H1 (cell line): ENCODE measurements around the gene PIK3R4. TPM values are rescaled to one million over a fixed set of nuclear protein-coding genes. Genes with fewer than 3 reads are reported as not detected.

Experiments
- CTCF ChIA-PET: fragments of 300-600 bp; sonication (Branson Sonifier 250); formaldehyde crosslinking; loops from one replicate; lab custom pipeline; 2021; ENCODE audit not compliant: partially characterized antibody; lab: Charles Lee
- POLR2A ChIA-PET: fragments of 300-600 bp; sonication (Branson Sonifier 250); formaldehyde crosslinking; loops from one replicate; lab custom pipeline; 2021; ENCODE audit warnings: inconsistent platforms; ENCODE audit not compliant: partially characterized antibody; lab: Charles Lee
- DNase-seq, 2 experiments: peaks; one replicate each; pipeline versions ENCODE4 v3.0.0 to v3.0.0-alpha.2; 2010 to 2022; ENCODE audit warnings: low spot score in 2 of 2, low read depth in 1 of 2, mixed read lengths in 1 of 2
- FAIRE-seq: peaks from 2 replicates; lab custom pipeline; 2011; peaks lifted over from hg19 to GRCh38; lab: Jason Lieb, UNC
- H2AFZ ChIP-seq: 2 replicates; pipeline ENCODE4 v1.8.1; 2012; ENCODE audit warnings: low read length, inconsistent platforms
- H2AK5ac ChIP-seq: 2 replicates; pipeline ENCODE4 v1.6.1; 2013; ENCODE audit warnings: low read depth, low read length
- H2BK120ac ChIP-seq: replicated peaks from 2 replicates; pipeline ENCODE3; 2013; ENCODE audit warnings: low read depth, low read length, inconsistent platforms
- H2BK12ac ChIP-seq: 2 replicates; pipeline ENCODE4 v1.6.1; 2013; ENCODE audit warnings: low read depth, low read length
- H2BK15ac ChIP-seq: 2 replicates; pipeline ENCODE4 v1.6.1; 2013; ENCODE audit warnings: low read length
- H2BK20ac ChIP-seq: 2 replicates; pipeline ENCODE4 v1.6.1; 2013; ENCODE audit warnings: low read length
- H2BK5ac ChIP-seq: 2 replicates; pipeline ENCODE4 v1.6.1; 2013; ENCODE audit warnings: low read depth, low read length
- H3K14ac ChIP-seq: 2 replicates; pipeline ENCODE4 v1.6.1; 2013; ENCODE audit warnings: inconsistent platforms; ENCODE audit not compliant: insufficient read length
- H3K18ac ChIP-seq: 2 replicates; pipeline ENCODE4 v1.6.1; 2013; ENCODE audit warnings: low read length; ENCODE audit errors: extremely low read depth
- H3K23ac ChIP-seq: 2 replicates; pipeline ENCODE4 v1.6.1; 2013; ENCODE audit warnings: inconsistent platforms; ENCODE audit not compliant: insufficient read length
- H3K23me2 ChIP-seq: 2 replicates; pipeline ENCODE4 v1.6.1; 2013; ENCODE audit warnings: low read depth, low read length
- H3K27ac ChIP-seq: 2 replicates; pipeline ENCODE4 v1.6.1; 2011; ENCODE audit warnings: low read depth, low read length, inconsistent platforms
- H3K27me3 ChIP-seq, 4 experiments: replicated peaks in 1 of 4; 1 replicate in 1 of 4; 2 replicates in 3 of 4; pipeline versions ENCODE4 v1.6.1 to v1.8.1; 2011 to 2013; ENCODE audit warnings: low read length in 3 of 4, mild to moderate bottlenecking in 3 of 4, inconsistent platforms in 2 of 4, mixed read lengths in 2 of 4, moderate library complexity in 1 of 4; ENCODE audit not compliant: control insufficient read depth in 3 of 4, insufficient read depth in 3 of 4; ENCODE audit errors: extremely low read depth in 1 of 4
- H3K36me3 ChIP-seq, 4 experiments: 2 replicates each; pipeline versions ENCODE4 v1.6.1 to v1.8.1; 2011 to 2013; ENCODE audit warnings: mild to moderate bottlenecking in 4 of 4, low read length in 3 of 4, moderate library complexity in 2 of 4, control low read depth in 1 of 4, inconsistent platforms in 1 of 4; ENCODE audit not compliant: insufficient read depth in 4 of 4, control insufficient read depth in 2 of 4
- H3K4ac ChIP-seq: replicated peaks from 2 replicates; pipeline ENCODE3; 2013; ENCODE audit warnings: low read length, low read depth, mixed read lengths, inconsistent platforms; ENCODE audit not compliant: insufficient read length
- H3K4me1 ChIP-seq, 4 experiments: replicated peaks in 1 of 4; 1 replicate in 1 of 4; 2 replicates in 3 of 4; pipeline versions ENCODE4 v1.6.1 to v1.8.1; 2011 to 2013; ENCODE audit warnings: low read length in 3 of 4, inconsistent platforms in 2 of 4, mixed read lengths in 1 of 4; ENCODE audit not compliant: insufficient read depth in 4 of 4, control insufficient read depth in 3 of 4
- H3K4me2 ChIP-seq, 2 experiments: 2 replicates each; pipeline versions ENCODE4 v1.6.1 to v1.8.1; 2011 to 2013; ENCODE audit warnings: low read depth in 2 of 2, low read length in 2 of 2, control low read depth in 1 of 2, inconsistent platforms in 1 of 2, mild to moderate bottlenecking in 1 of 2; ENCODE audit not compliant: insufficient read depth in 1 of 2
- H3K4me3 ChIP-seq, 4 experiments: fragments of 200-600, 300-600 bp in 1 of 4; sonication (generic), shearing (Covaris generic), sonication (Bioruptor Twin) in 1 of 4; 2 replicates each; pipeline versions ENCODE4 v1.5.1 to v1.8.1; 2011 to 2016; ENCODE audit warnings: low read length in 4 of 4, low read depth in 3 of 4, control low read depth in 2 of 4, inconsistent platforms in 2 of 4, mild to moderate bottlenecking in 2 of 4, mixed read lengths in 1 of 4, moderate library complexity in 1 of 4; ENCODE audit not compliant: insufficient read depth in 2 of 4; ENCODE audit errors: extremely low read depth in 1 of 4
- H3K56ac ChIP-seq: replicated peaks from 2 replicates; pipeline ENCODE3; 2013; ENCODE audit warnings: low read depth, mild to moderate bottlenecking, mixed read lengths, low read length, inconsistent platforms; ENCODE audit not compliant: insufficient read length
- H3K79me1 ChIP-seq: 2 replicates; pipeline ENCODE4 v1.6.1; 2013; ENCODE audit warnings: low read depth, low read length, control low read depth
- H3K79me2 ChIP-seq, 2 experiments: 2 replicates each; pipeline versions ENCODE4 v1.6.1 to v1.8.1; 2012 to 2013; ENCODE audit warnings: low read length in 2 of 2, mild to moderate bottlenecking in 2 of 2, inconsistent platforms in 1 of 2; ENCODE audit not compliant: insufficient read depth in 2 of 2, control insufficient read depth in 1 of 2
- H3K9ac ChIP-seq, 4 experiments: replicated peaks in 1 of 4; 1 replicate in 1 of 4; 2 replicates in 3 of 4; pipeline versions ENCODE4 v1.6.1 to v1.8.1; 2011 to 2013; ENCODE audit warnings: low read depth in 3 of 4, low read length in 3 of 4, control low read depth in 2 of 4, mild to moderate bottlenecking in 2 of 4, moderate library complexity in 2 of 4, inconsistent platforms in 1 of 4; ENCODE audit errors: extremely low read depth in 1 of 4
- H3K9me3 ChIP-seq, 2 experiments: 2 replicates each; pipeline versions ENCODE4 v1.6.1 to v1.8.1; 2012 to 2013; ENCODE audit warnings: mild to moderate bottlenecking in 2 of 2, moderate library complexity in 2 of 2, control low read depth in 1 of 2, inconsistent platforms in 1 of 2, low read depth in 1 of 2, low read length in 1 of 2, mixed read lengths in 1 of 2; ENCODE audit not compliant: insufficient read depth in 2 of 2
- H4K20me1 ChIP-seq, 2 experiments: replicated peaks in 1 of 2; 2 replicates each; pipeline versions ENCODE3 to v1.8.1; 2011 to 2013; ENCODE audit warnings: inconsistent platforms in 2 of 2, low read length in 2 of 2, mild to moderate bottlenecking in 1 of 2; ENCODE audit not compliant: insufficient read depth in 2 of 2, control insufficient read depth in 1 of 2
- H4K5ac ChIP-seq: 2 replicates; pipeline ENCODE4 v1.6.1; 2013; ENCODE audit warnings: low read length, low read depth, mixed read lengths, inconsistent platforms; ENCODE audit not compliant: insufficient read length
- H4K8ac ChIP-seq: 2 replicates; pipeline ENCODE4 v1.8.0; 2013; ENCODE audit warnings: mild to moderate bottlenecking, moderate library complexity, low read length, inconsistent platforms; ENCODE audit not compliant: insufficient read depth; ENCODE audit errors: extremely low read depth
- H4K91ac ChIP-seq: replicated peaks from 2 replicates; pipeline ENCODE3; 2013; ENCODE audit warnings: low read length, mixed read lengths, inconsistent platforms; ENCODE audit not compliant: insufficient read length
- ASH2L ChIP-seq: fragments of 200-600, 300-600 bp; sonication (generic); IDR thresholded peaks from one replicate; pipeline ENCODE4 v1.7.1; 2017; ENCODE audit warnings: low read length
- EZH2 ChIP-seq: fragments of 200-600 bp; sonication (generic); IDR thresholded peaks from 2 replicates; pipeline ENCODE4 v1.7.1; 2012; ENCODE audit warnings: low read depth, mild to moderate bottlenecking, moderate library complexity, low read length, inconsistent platforms; ENCODE audit not compliant: severe bottlenecking
- SAP30 ChIP-seq: fragments of 300-600 bp; sonication (generic); IDR thresholded peaks from 2 replicates; pipeline ENCODE4 v1.7.1; 2012; ENCODE audit warnings: low read length, moderate library complexity, mild to moderate bottlenecking, inconsistent platforms; ENCODE audit not compliant: insufficient read depth, insufficient replicate concordance
- SIRT6 ChIP-seq: IDR thresholded peaks from one replicate; pipeline ENCODE4 v1.7.1; 2012; ENCODE audit warnings: low read length, inconsistent platforms
- SP1 ChIP-seq: IDR thresholded peaks from 2 replicates; pipeline ENCODE4 v1.6.1; 2011; ENCODE audit warnings: low read depth, low read length
- TBP ChIP-seq: IDR thresholded peaks from 2 replicates; pipeline ENCODE4 v1.6.1; 2011; ENCODE audit warnings: low read depth, low read length, improper control_type of control experiment
- WGBS, 2 experiments: shearing (Covaris generic) in 1 of 2; methylation state at CpG; one replicate each; pipeline versions ENCODE4 v1.1.6 to v1.1.7; 2013 to 2015; ENCODE audit warnings: low lambda C conversion rate in 2 of 2, mixed read lengths in 2 of 2, inconsistent platforms in 1 of 2, low coverage in 1 of 2, missing lambda C conversion rate in 1 of 2; ENCODE audit not compliant: insufficient replicate concordance in 2 of 2, insufficient coverage in 1 of 2, insufficient read length in 1 of 2; ENCODE audit errors: extremely low coverage in 1 of 2, missing lambda C conversion rate in 1 of 2; 5-methylcytosine and 5-hydroxymethylcytosine counted together
- polyA plus RNA-seq, 7 experiments: library from polyadenylated mRNA; depleted of rRNA in 3 of 7; stranded (reverse) in 5 of 7; unstranded in 2 of 7; fragments of >200 nt in 5 of 7; fragments of 200-250 nt in 2 of 7; gene quantifications; 1 replicate in 5 of 7; 2 replicates in 1 of 7; 4 replicates in 1 of 7; pipeline versions ENCODE4 v1.2.1 to v1.2.3, GENCODE V29; 2011 to 2013; ENCODE audit warnings: missing spikeins in 2 of 7, mixed read lengths in 2 of 7
- total RNA-seq: library from RNA; stranded (reverse); fragmentation: NEBNext Ultra II Directional; extraction: Animal tissue kit (Norgen Biotek cat#: 25700); gene quantifications from 2 replicates; pipeline ENCODE4 v1.2.1, GENCODE V29; 2021
- TF ChIP-seq, protein P1 (sequence below), 3 experiments: IDR thresholded peaks; 1 replicate in 2 of 3; 2 replicates in 1 of 3; pipeline versions ENCODE4 v1.5.1 to v1.6.1; 2011; ENCODE audit warnings: low read length in 3 of 3, mild to moderate bottlenecking in 3 of 3, inconsistent platforms in 2 of 3, low read depth in 1 of 3, moderate library complexity in 1 of 3; ENCODE audit not compliant: insufficient read depth in 1 of 3; ENCODE audit errors: control extremely low read depth in 1 of 3
- TF ChIP-seq, protein P2 (sequence below): IDR thresholded peaks from 2 replicates; pipeline ENCODE4 v1.6.1; 2012; ENCODE audit warnings: low read length, inconsistent platforms

Gene PIK3R4
- total and polyA plus RNA-seq, 2 of the 8 experiments (the other 6 are each of a cell fraction or from before 2014, with no cell fraction given): 43.8 to 87.4 TPM

- Histone ChIP-seq H3K4me3 (no peak overlapping the region), H3K18ac (no peak overlapping the region), H2BK15ac (no peak overlapping the region), H3K79me2 (peaks cover 0 to 22% of the 10 kb centered on the region in 2 experiments; a peak in 2 of 4 replicates), H3K9me3 (no peaks in the 10 kb centered on the region), H2BK5ac (no peak overlapping the region), H4K91ac (no peak overlapping the region), H2BK120ac (no peak overlapping the region), H3K27me3 (no peaks in the 10 kb centered on the region), H3K36me3 (peaks cover 3 to 26% (median 8%) of the 10 kb centered on the region in 4 experiments; a peak in 6 of 8 replicates), H3K9ac (no peak overlapping the region), H2BK12ac (no peak overlapping the region), H3K23ac (no peak overlapping the region), H2AK5ac (no peak overlapping the region), H3K56ac (no peak overlapping the region), H3K27ac (no peak overlapping the region), H3K14ac (no peak overlapping the region), H3K79me1 (no peaks in the 10 kb centered on the region), H4K5ac (no peak overlapping the region), H2AFZ (no peak overlapping the region), H4K8ac (no peak overlapping the region), H3K4me2 (no peak overlapping the region), H2BK20ac (no peak overlapping the region), H4K20me1 (peaks cover 0 to 1% of the 10 kb centered on the region in 2 experiments), H3K4me1 (no peaks in the 10 kb centered on the region), H3K23me2 (no peaks in the 10 kb centered on the region), H3K4ac (no peak overlapping the region)
- POLR2A ChIA-PET: no interaction called here
- CTCF ChIA-PET: interaction anchor here (0.7 kb wide), 1 partner anchor 872 kb away, joined by 4 read pairs; no protein-coding TSS in a partner anchor
- FAIRE-seq (no peak), DNase-seq (no peak)
- 94% methylated on average over 2 of the region's 2 CpGs; no CpG with 5 or more reads in 1 of the 2 experiments for WGBS, 2 experiments
- TF ChIP-seq EZH2: no peak
- TF ChIP-seq, protein P1, sequence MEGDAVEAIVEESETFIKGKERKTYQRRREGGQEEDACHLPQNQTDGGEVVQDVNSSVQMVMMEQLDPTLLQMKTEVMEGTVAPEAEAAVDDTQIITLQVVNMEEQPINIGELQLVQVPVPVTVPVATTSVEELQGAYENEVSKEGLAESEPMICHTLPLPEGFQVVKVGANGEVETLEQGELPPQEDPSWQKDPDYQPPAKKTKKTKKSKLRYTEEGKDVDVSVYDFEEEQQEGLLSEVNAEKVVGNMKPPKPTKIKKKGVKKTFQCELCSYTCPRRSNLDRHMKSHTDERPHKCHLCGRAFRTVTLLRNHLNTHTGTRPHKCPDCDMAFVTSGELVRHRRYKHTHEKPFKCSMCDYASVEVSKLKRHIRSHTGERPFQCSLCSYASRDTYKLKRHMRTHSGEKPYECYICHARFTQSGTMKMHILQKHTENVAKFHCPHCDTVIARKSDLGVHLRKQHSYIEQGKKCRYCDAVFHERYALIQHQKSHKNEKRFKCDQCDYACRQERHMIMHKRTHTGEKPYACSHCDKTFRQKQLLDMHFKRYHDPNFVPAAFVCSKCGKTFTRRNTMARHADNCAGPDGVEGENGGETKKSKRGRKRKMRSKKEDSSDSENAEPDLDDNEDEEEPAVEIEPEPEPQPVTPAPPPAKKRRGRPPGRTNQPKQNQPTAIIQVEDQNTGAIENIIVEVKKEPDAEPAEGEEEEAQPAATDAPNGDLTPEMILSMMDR (IDR thresholded peaks at IDR 0.05; ENCODE audit: control extremely low read depth in 1 of 3, insufficient read depth in 1 of 3, low read depth in 1 of 3, low read length in 3 of 3): no peak
- no peak for TF ChIP-seq SIRT6
- no peak for TF ChIP-seq SP1
- no peak for TF ChIP-seq ASH2L
- TF ChIP-seq TBP: no peak
- TF ChIP-seq, protein P2, sequence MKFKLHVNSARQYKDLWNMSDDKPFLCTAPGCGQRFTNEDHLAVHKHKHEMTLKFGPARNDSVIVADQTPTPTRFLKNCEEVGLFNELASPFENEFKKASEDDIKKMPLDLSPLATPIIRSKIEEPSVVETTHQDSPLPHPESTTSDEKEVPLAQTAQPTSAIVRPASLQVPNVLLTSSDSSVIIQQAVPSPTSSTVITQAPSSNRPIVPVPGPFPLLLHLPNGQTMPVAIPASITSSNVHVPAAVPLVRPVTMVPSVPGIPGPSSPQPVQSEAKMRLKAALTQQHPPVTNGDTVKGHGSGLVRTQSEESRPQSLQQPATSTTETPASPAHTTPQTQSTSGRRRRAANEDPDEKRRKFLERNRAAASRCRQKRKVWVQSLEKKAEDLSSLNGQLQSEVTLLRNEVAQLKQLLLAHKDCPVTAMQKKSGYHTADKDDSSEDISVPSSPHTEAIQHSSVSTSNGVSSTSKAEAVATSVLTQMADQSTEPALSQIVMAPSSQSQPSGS: no peak
- TF ChIP-seq SAP30: no peak
Measured at GRCh38 chr3:130732501-130732900, 14.1 kb downstream of the PIK3R4 start.
